SK-N-SH (cell line): Measurements from ENCODE around the gene ATN1. TPM values are rescaled to one million over a fixed set of nuclear protein-coding genes. Genes with fewer than 3 reads are reported as not detected.

ENCODE experiments used
- CTCF ChIA-PET: fragments of 300-600, 350-600 bp; formaldehyde crosslinking; extraction: SDS; loops from one replicate; lab custom pipeline; 2021; lab: Yijun Ruan, JAX
- POLR2A ChIA-PET: fragments of 350-600 bp; sonication (Branson Sonifier 250); formaldehyde crosslinking; extraction: SDS; loops from one replicate; lab custom pipeline; 2020; ENCODE audit warnings: antibody characterized with exemption, inconsistent platforms; lab: Yijun Ruan, JAX
- DNase-seq: peaks from one replicate; pipeline ENCODE4 v3.0.0; 2012
- H2AFZ ChIP-seq: fragments of 200-600 bp; sonication (generic); 2 replicates; pipeline ENCODE4 v1.8.1; 2016; ENCODE audit warnings: antibody characterized with exemption, mild to moderate bottlenecking, low read depth
- H3F3A ChIP-seq: fragments of 200-600 bp; sonication (generic); replicated peaks from 2 replicates; pipeline ENCODE3; 2016; ENCODE audit warnings: antibody characterized with exemption, mild to moderate bottlenecking; ENCODE audit not compliant: insufficient read depth
- H3K27ac ChIP-seq, 2 experiments: fragments of 200-500 bp in 1 of 2; fragments of 200-600 bp in 1 of 2; sonication (Bioruptor generic) in 1 of 2; sonication (generic), shearing (Covaris generic) in 1 of 2; 2 replicates each; pipeline versions ENCODE4 v1.5.1 to v1.6.1; 2014 to 2016; ENCODE audit warnings: low read depth in 2 of 2, inconsistent platforms in 1 of 2, low read length in 1 of 2, mild to moderate bottlenecking in 1 of 2, mixed read lengths in 1 of 2
- H3K27me3 ChIP-seq: fragments of 200-600 bp; sonication (generic), shearing (Covaris generic); 2 replicates; pipeline ENCODE4 v1.6.1; 2016; ENCODE audit warnings: mixed run types; ENCODE audit not compliant: insufficient read depth
- H3K36me3 ChIP-seq, 2 experiments: fragments of 200-500 bp in 1 of 2; fragments of 200-600 bp in 1 of 2; sonication (Bioruptor generic) in 1 of 2; sonication (generic) in 1 of 2; replicated peaks in 1 of 2; 2 replicates each; pipeline versions ENCODE3 to v1.5.1; 2014 to 2016; ENCODE audit warnings: low read length in 1 of 2, mild to moderate bottlenecking in 1 of 2; ENCODE audit not compliant: insufficient read depth in 2 of 2, control insufficient read depth in 1 of 2
- H3K4me1 ChIP-seq, 2 experiments: fragments of 200-500 bp in 1 of 2; fragments of 200-600 bp in 1 of 2; sonication (Bioruptor generic) in 1 of 2; sonication (generic), shearing (Covaris generic) in 1 of 2; 2 replicates each; pipeline versions ENCODE4 v1.5.1 to v1.6.1; 2014 to 2016; ENCODE audit warnings: low read depth in 1 of 2, low read length in 1 of 2, mixed run types in 1 of 2; ENCODE audit not compliant: insufficient read depth in 2 of 2, control insufficient read depth in 1 of 2
- H3K4me2 ChIP-seq: fragments of 200-600 bp; sonication (generic), shearing (Covaris generic); 2 replicates; pipeline ENCODE4 v1.6.1; 2017; ENCODE audit warnings: mixed run types
- H3K4me3 ChIP-seq, 2 experiments: fragments of 200-500 bp in 1 of 2; fragments of 200-600 bp in 1 of 2; sonication (Bioruptor generic) in 1 of 2; sonication (generic), shearing (Covaris generic) in 1 of 2; 2 replicates each; pipeline versions ENCODE4 v1.5.1 to v1.8.1; 2014 to 2016; ENCODE audit warnings: low read depth in 2 of 2, inconsistent platforms in 1 of 2, low read length in 1 of 2, mild to moderate bottlenecking in 1 of 2, mixed read lengths in 1 of 2, moderate library complexity in 1 of 2
- H3K79me2 ChIP-seq: fragments of 200-600 bp; sonication (generic); 2 replicates; pipeline ENCODE4 v1.8.1; 2017; ENCODE audit warnings: mild to moderate bottlenecking; ENCODE audit not compliant: insufficient read depth
- H3K9ac ChIP-seq: fragments of 200-600 bp; sonication (generic); 2 replicates; pipeline ENCODE4 v1.6.1; 2017; ENCODE audit warnings: mixed run types
- H3K9me2 ChIP-seq: fragments of 200-600 bp; sonication (generic); 2 replicates; pipeline ENCODE4 v1.6.1; 2017; ENCODE audit warnings: mixed run types
- H3K9me3 ChIP-seq: fragments of 200-600 bp; sonication (generic); 2 replicates; pipeline ENCODE4 v1.6.1; 2017; ENCODE audit warnings: mixed run types, mild to moderate bottlenecking, moderate library complexity
- H4K20me1 ChIP-seq: fragments of 200-600 bp; sonication (generic); 2 replicates; pipeline ENCODE4 v1.6.1; 2017; ENCODE audit warnings: mild to moderate bottlenecking, mixed run types; ENCODE audit not compliant: insufficient read depth
- ELF1 ChIP-seq: IDR thresholded peaks from 2 replicates; pipeline ENCODE4 v1.4.0; 2012
- EP300 ChIP-seq, 2 experiments: IDR thresholded peaks; 2 replicates each; pipeline versions ENCODE4 v1.4.0 to v1.6.1; 2012; ENCODE audit warnings: borderline replicate concordance in 1 of 2, low read depth in 1 of 2, low read length in 1 of 2
- FOSL2 ChIP-seq: IDR thresholded peaks from 2 replicates; pipeline ENCODE4 v1.4.0; 2012; ENCODE audit warnings: low read depth, mild to moderate bottlenecking, moderate library complexity, borderline replicate concordance
- GABPA ChIP-seq: IDR thresholded peaks from 2 replicates; pipeline ENCODE4 v1.4.0; 2012; ENCODE audit warnings: low read depth, mild to moderate bottlenecking
- JUND ChIP-seq: IDR thresholded peaks from 2 replicates; pipeline ENCODE4 v1.4.0; 2012
- MEF2A ChIP-seq: IDR thresholded peaks from 2 replicates; pipeline ENCODE4 v1.4.0; 2012; ENCODE audit warnings: low read depth, borderline replicate concordance
- NFIC ChIP-seq: IDR thresholded peaks from 2 replicates; pipeline ENCODE4 v1.4.0; 2012; ENCODE audit warnings: borderline replicate concordance
- POLR2AphosphoS5 ChIP-seq: IDR thresholded peaks from 2 replicates; pipeline ENCODE4 v1.6.1; 2012; ENCODE audit warnings: low read depth, low read length
- RCOR1 ChIP-seq: fragments of 150-350 bp; IDR thresholded peaks from 2 replicates; pipeline ENCODE4 v1.6.1; 2017; ENCODE audit warnings: antibody characterized with exemption, low read length
- RFX5 ChIP-seq: IDR thresholded peaks from 2 replicates; pipeline ENCODE4 v1.6.1; 2012; ENCODE audit warnings: mild to moderate bottlenecking, improper control_type of control experiment, low read length
- SIN3A ChIP-seq: IDR thresholded peaks from 2 replicates; pipeline ENCODE4 v1.6.1; 2012; ENCODE audit warnings: low read depth, mild to moderate bottlenecking, low read length, moderate library complexity, borderline replicate concordance
- USF1 ChIP-seq: IDR thresholded peaks from 2 replicates; pipeline ENCODE4 v1.4.0; 2012; ENCODE audit warnings: low read depth, borderline replicate concordance
- WGBS: methylation state at CpG from one replicate; pipeline ENCODE4 v1.1.6; 2017; ENCODE audit warnings: low lambda C conversion rate; 5-methylcytosine and 5-hydroxymethylcytosine counted together
- polyA plus RNA-seq, 3 experiments: library from polyadenylated mRNA; depleted of rRNA; stranded (reverse); fragments of >200 nt; gene quantifications; 2 replicates each; pipeline ENCODE4 v1.2.3, GENCODE V29; 2012
- TF ChIP-seq, protein P1 (sequence below): IDR thresholded peaks from 2 replicates; pipeline ENCODE4; 2012
- TF ChIP-seq, protein P2 (sequence below): IDR thresholded peaks from 2 replicates; pipeline ENCODE4 v1.6.1; 2012; ENCODE audit warnings: mild to moderate bottlenecking, low read depth, low read length, moderate library complexity
- TF ChIP-seq, protein P3 (sequence below): IDR thresholded peaks from 2 replicates; pipeline ENCODE4 v1.4.0; 2012; ENCODE audit warnings: low read depth

The ATN1 gene
- polyA plus RNA-seq, 1 of the 3 experiments (the other 2 are of a cell fraction) = 29.3 TPM

- TF ChIP-seq POLR2AphosphoS5 (peak; percentile 89), GABPA (peak; percentile 81), SIN3A (peak; percentile 83; the same call in 1 of the 2 replicates), USF1 (no peak), RFX5 (0 out of 2 replicates have a peak, but pooled peaks have one; percentile 32), FOSL2 (no peak), ELF1 (peak; percentile 81), NFIC (no peak), EP300 (IDR thresholded peaks at IDR 0.05; ENCODE audit: borderline replicate concordance in 1 of 2, low read depth in 1 of 2, low read length in 1 of 2) (0 out of 4 replicates have a peak, but pooled peaks of 1 of the 2 experiments have one; percentile 23), MEF2A (no peak), RCOR1 (no peak; the same call in 1 of the 2 replicates)
- TF ChIP-seq, protein P1, sequence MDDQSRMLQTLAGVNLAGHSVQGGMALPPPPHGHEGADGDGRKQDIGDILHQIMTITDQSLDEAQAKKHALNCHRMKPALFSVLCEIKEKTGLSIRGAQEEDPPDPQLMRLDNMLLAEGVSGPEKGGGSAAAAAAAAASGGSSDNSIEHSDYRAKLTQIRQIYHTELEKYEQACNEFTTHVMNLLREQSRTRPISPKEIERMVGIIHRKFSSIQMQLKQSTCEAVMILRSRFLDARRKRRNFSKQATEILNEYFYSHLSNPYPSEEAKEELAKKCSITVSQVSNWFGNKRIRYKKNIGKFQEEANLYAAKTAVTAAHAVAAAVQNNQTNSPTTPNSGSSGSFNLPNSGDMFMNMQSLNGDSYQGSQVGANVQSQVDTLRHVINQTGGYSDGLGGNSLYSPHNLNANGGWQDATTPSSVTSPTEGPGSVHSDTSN = peak; percentile 74
These were observed 10.0 kb downstream of the ATN1 start (continued) for GRCh38 chr12:6937481-6938352.

DNA sequence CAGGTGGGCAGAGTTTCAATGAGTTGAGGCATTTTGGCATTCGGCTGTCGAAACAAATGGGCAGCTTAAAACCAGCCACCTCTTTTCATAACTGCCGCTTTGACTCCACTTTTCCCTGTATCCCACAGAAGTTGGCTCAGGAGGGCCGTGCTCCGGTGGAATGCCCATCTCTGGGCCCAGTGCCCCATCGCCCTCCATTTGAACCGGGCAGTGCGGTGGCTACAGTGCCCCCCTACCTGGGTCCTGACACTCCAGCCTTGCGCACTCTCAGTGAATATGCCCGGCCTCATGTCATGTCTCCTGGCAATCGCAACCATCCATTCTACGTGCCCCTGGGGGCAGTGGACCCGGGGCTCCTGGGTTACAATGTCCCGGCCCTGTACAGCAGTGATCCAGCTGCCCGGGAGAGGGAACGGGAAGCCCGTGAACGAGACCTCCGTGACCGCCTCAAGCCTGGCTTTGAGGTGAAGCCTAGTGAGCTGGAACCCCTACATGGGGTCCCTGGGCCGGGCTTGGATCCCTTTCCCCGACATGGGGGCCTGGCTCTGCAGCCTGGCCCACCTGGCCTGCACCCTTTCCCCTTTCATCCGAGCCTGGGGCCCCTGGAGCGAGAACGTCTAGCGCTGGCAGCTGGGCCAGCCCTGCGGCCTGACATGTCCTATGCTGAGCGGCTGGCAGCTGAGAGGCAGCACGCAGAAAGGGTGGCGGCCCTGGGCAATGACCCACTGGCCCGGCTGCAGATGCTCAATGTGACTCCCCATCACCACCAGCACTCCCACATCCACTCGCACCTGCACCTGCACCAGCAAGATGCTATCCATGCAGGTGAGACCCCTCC, 10.8 kb downstream of the ATN1 start:
- H3K4me2 ChIP-seq = peak overlapping the region; percentile 29; the same call in 1 of the 2 replicates
- H3K4me3 ChIP-seq = peak overlapping the region; percentile 53 to 66; a peak in 2 of 4 replicates
- H3K9me2 ChIP-seq = no peaks in the 10 kb centered on the region
- peaks cover 39% of the 10 kb centered on the region for H3K79me2 ChIP-seq
- WGBS = 85% methylated on average over 26 of the region's 32 CpGs
- H3K9me3 ChIP-seq = no peaks in the 10 kb centered on the region
- no peaks in the 10 kb centered on the region for H3K27me3 ChIP-seq
- H2AFZ ChIP-seq = no peak overlapping the region
- TF ChIP-seq, protein P2, sequence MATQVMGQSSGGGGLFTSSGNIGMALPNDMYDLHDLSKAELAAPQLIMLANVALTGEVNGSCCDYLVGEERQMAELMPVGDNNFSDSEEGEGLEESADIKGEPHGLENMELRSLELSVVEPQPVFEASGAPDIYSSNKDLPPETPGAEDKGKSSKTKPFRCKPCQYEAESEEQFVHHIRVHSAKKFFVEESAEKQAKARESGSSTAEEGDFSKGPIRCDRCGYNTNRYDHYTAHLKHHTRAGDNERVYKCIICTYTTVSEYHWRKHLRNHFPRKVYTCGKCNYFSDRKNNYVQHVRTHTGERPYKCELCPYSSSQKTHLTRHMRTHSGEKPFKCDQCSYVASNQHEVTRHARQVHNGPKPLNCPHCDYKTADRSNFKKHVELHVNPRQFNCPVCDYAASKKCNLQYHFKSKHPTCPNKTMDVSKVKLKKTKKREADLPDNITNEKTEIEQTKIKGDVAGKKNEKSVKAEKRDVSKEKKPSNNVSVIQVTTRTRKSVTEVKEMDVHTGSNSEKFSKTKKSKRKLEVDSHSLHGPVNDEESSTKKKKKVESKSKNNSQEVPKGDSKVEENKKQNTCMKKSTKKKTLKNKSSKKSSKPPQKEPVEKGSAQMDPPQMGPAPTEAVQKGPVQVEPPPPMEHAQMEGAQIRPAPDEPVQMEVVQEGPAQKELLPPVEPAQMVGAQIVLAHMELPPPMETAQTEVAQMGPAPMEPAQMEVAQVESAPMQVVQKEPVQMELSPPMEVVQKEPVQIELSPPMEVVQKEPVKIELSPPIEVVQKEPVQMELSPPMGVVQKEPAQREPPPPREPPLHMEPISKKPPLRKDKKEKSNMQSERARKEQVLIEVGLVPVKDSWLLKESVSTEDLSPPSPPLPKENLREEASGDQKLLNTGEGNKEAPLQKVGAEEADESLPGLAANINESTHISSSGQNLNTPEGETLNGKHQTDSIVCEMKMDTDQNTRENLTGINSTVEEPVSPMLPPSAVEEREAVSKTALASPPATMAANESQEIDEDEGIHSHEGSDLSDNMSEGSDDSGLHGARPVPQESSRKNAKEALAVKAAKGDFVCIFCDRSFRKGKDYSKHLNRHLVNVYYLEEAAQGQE = no peak
- peak; percentile 47; the same call in 1 of the 2 replicates for TF ChIP-seq POLR2AphosphoS5
- TF ChIP-seq, protein P3, sequence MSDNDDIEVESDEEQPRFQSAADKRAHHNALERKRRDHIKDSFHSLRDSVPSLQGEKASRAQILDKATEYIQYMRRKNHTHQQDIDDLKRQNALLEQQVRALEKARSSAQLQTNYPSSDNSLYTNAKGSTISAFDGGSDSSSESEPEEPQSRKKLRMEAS = no peak
- no peak for TF ChIP-seq JUND
- H3K9ac ChIP-seq = 0 out of 2 replicates have a peak overlapping the region, but pooled peaks have one; percentile 17
- peak overlapping the region in 1 of 2 experiments; percentile 65 for H3K27ac ChIP-seq
- DNase-seq = peak; percentile 14
- peaks cover 67% of the 10 kb centered on the region for H3F3A ChIP-seq
- peaks cover 8% of the 10 kb centered on the region for H4K20me1 ChIP-seq
- H3K36me3 ChIP-seq = peaks cover 53 to 60% of the 10 kb centered on the region in 2 experiments
- ChIA-PET CTCF (interaction anchor here (0.6 to 9.2 kb wide), 14 partner anchors 8 to 185 kb away, joined by 3 to 134 read pairs (median 4); partner anchors contain the start of genes ENO2, MLF2, SPSB2 and TPI1), POLR2A (interaction anchor here (0.7 to 1.6 kb wide), 12 partner anchors 10 to 87 kb away, joined by 3 to 15 read pairs (median 4); partner anchors contain the start of genes ATN1, ENO2, SPSB2 and USP5)
- H3K4me1 ChIP-seq = peaks cover 0 to 22% of the 10 kb centered on the region in 2 experiments; a peak in 2 of 4 replicates
